DND-41 (cell line): Measurements from ENCODE around the gene VIM.

Source experiments
- CTCF ChIP-seq: IDR thresholded peaks from 2 replicates; pipeline ENCODE4 v1.5.1; 2012; ENCODE audit warnings: borderline replicate concordance, low read length, moderate library complexity, mild to moderate bottlenecking; ENCODE audit not compliant: poor library complexity, severe bottlenecking; ENCODE audit errors: extremely low read depth
- EZH2 ChIP-seq: IDR thresholded peaks from 3 replicates; pipeline ENCODE4 v1.6.1; 2012; ENCODE audit warnings: borderline replicate concordance, low read depth, mild to moderate bottlenecking, moderate library complexity, low read length, inconsistent platforms; ENCODE audit not compliant: severe bottlenecking

GRCh38 chr10:17257466-17258321 lies 29.7 kb downstream of the VIM start:
- TF ChIP-seq CTCF, result peak; percentile 91
- TF ChIP-seq EZH2, result no peak
